Hematopoietic multipotent progenitor cell treated with erythropoietin and hydrocortisone succinate and interleukin-3 and kit ligand, for 17 days (in vitro differentiated cells): ENCODE results near the gene GTF2IRD1.
A peak's percentile ranks its signal among the peaks of the same experiment; 100 is the strongest.

ENCODE experiments used
- DNase-seq: peaks from one replicate; pipeline ENCODE4 v3.0.0-alpha.2; 2015; ENCODE audit warnings: low spot score

GTF2IRD1 gene

GRCh38 chr7:74567318-74567668, 113.6 kb downstream of the GTF2IRD1 start:
- no peak for DNase-seq

- DNase-seq, result no peak
Measured at GRCh38 chr7:74568658-74569057, 115.0 kb downstream of the GTF2IRD1 start.

- DNase-seq, result no peak
Measured at GRCh38 chr7:74569501-74570075, 115.9 kb downstream of the GTF2IRD1 start.

GRCh38 chr7:74570533-74571156, 116.9 kb downstream of the GTF2IRD1 start:
- no peak for DNase-seq

GRCh38 chr7:74572301-74572979, 118.7 kb downstream of the GTF2IRD1 start:
- no peak for DNase-seq

- DNase-seq, result no peak
Measured at GRCh38 chr7:74573512-74573911, 119.8 kb downstream of the GTF2IRD1 start.

GRCh38 chr7:74575083-74575784, 121.5 kb downstream of the GTF2IRD1 start:
- no peak for DNase-seq

GRCh38 chr7:74575811-74576210, 122.1 kb downstream of the GTF2IRD1 start:
- no peak for DNase-seq

- no peak for DNase-seq
Measured at GRCh38 chr7:74579800-74580685, 126.3 kb downstream of the GTF2IRD1 start.

GRCh38 chr7:74581916-74582440, 128.3 kb downstream of the GTF2IRD1 start:
- no peak for DNase-seq

GRCh38 chr7:74582447-74583039, 128.8 kb downstream of the GTF2IRD1 start:
- no peak for DNase-seq

- no peak for DNase-seq
Measured at GRCh38 chr7:74583630-74584029, 129.9 kb downstream of the GTF2IRD1 start.

GRCh38 chr7:74584160-74584954, 130.7 kb downstream of the GTF2IRD1 start:
- DNase-seq, result no peak

- DNase-seq, result no peak
Measured at GRCh38 chr7:74585844-74586243, 132.1 kb downstream of the GTF2IRD1 start.

GRCh38 chr7:74586258-74587175, 132.8 kb downstream of the GTF2IRD1 start:
- DNase-seq, result no peak

GRCh38 chr7:74587435-74588126, 133.9 kb downstream of the GTF2IRD1 start:
- peak; percentile 74 for DNase-seq

- no peak for DNase-seq
Measured at GRCh38 chr7:74590813-74591212, 137.1 kb downstream of the GTF2IRD1 start.

- no peak for DNase-seq
Measured at GRCh38 chr7:74598558-74598957, 144.9 kb downstream of the GTF2IRD1 start.

- DNase-seq, result no peak
Measured at GRCh38 chr7:74599244-74599643, 145.5 kb downstream of the GTF2IRD1 start.
